Bronchial epithelial cell (primary cell): ENCODE measurements around the gene SYT15. TPM values are rescaled to one million over a fixed set of nuclear protein-coding genes. Genes with fewer than 3 reads are reported as not detected.

Source experiments
- DNase-seq: peaks from one replicate; pipeline ENCODE4 v3.0.0-alpha.2; 2010; ENCODE audit warnings: low read depth
- FAIRE-seq: peaks from 2 replicates; lab custom pipeline; 2011; peaks lifted over from hg19 to GRCh38; lab: Jason Lieb, UNC
- H3K27me3 ChIP-seq: 2 replicates; pipeline ENCODE4 v1.5.1; 2011; ENCODE audit warnings: low read length; ENCODE audit not compliant: control insufficient read depth, insufficient read depth
- H3K36me3 ChIP-seq: 2 replicates; pipeline ENCODE4 v1.5.1; 2011; ENCODE audit warnings: low read length; ENCODE audit not compliant: control insufficient read depth, insufficient read depth
- H3K4me3 ChIP-seq: 2 replicates; pipeline ENCODE4 v1.5.1; 2011; ENCODE audit warnings: mild to moderate bottlenecking, low read depth, low read length, control low read depth
- total RNA-seq: library from RNA; depleted of rRNA; stranded (reverse); fragments of >200 nt; gene quantifications from 2 replicates; pipeline ENCODE4 v1.2.1, GENCODE V29; 2014
- TF ChIP-seq, protein P1 (sequence below): IDR thresholded peaks from 2 replicates; pipeline ENCODE4 v1.5.1; 2011; ENCODE audit warnings: mild to moderate bottlenecking, moderate library complexity, low read length, control low read depth, inconsistent platforms; ENCODE audit not compliant: insufficient read depth, severe bottlenecking

Gene SYT15
- total RNA-seq, 1 donor from 2014 or later, result under 0.01 TPM

DNA sequence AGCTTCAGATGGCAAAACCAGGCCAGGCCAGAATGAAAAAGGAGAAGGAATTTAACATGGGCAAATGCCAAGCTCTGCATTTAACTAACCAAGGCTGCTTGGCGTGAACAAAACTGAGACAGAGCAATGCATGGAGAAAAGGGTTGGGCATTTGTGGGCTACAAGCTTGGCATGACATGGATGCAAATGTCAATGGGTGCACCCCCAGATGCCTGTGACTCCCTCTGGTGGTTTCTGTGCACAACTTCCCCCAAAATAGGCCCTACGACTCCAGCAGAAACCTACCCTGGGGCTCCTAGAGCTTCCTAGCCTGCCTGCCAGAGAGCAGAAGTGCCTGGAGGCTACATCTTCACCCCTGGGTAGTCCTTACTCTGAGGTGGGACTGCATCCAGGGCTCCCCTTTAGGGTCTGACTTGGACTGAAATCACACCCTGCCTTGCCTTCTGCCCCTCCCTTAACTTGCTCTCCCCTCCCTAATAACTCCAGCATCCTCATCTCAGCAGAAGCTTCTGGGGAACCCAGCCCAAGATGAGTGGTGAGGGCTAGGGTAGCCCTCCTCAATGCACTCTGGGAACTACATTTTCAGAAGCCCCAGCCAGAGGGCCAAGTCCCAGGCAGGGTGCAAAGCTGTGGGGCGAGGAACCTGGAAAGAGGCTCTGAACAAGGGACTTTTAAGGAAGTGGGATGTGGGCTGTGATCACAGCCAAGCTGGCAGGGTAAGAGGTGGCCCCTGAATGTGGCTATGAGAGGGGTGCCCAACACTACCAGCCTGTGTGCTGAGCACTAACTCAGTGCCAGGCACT, 33.7 kb upstream of the SYT15 start:
- DNase-seq (peak; percentile 46), FAIRE-seq (peak; percentile 52)
- Histone ChIP-seq H3K27me3 (peaks cover 28% of the 10 kb centered on the region), H3K4me3 (no peak overlapping the region), H3K36me3 (no peaks in the 10 kb centered on the region)
- TF ChIP-seq, protein P1, sequence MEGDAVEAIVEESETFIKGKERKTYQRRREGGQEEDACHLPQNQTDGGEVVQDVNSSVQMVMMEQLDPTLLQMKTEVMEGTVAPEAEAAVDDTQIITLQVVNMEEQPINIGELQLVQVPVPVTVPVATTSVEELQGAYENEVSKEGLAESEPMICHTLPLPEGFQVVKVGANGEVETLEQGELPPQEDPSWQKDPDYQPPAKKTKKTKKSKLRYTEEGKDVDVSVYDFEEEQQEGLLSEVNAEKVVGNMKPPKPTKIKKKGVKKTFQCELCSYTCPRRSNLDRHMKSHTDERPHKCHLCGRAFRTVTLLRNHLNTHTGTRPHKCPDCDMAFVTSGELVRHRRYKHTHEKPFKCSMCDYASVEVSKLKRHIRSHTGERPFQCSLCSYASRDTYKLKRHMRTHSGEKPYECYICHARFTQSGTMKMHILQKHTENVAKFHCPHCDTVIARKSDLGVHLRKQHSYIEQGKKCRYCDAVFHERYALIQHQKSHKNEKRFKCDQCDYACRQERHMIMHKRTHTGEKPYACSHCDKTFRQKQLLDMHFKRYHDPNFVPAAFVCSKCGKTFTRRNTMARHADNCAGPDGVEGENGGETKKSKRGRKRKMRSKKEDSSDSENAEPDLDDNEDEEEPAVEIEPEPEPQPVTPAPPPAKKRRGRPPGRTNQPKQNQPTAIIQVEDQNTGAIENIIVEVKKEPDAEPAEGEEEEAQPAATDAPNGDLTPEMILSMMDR, result peak; percentile 62

DNA sequence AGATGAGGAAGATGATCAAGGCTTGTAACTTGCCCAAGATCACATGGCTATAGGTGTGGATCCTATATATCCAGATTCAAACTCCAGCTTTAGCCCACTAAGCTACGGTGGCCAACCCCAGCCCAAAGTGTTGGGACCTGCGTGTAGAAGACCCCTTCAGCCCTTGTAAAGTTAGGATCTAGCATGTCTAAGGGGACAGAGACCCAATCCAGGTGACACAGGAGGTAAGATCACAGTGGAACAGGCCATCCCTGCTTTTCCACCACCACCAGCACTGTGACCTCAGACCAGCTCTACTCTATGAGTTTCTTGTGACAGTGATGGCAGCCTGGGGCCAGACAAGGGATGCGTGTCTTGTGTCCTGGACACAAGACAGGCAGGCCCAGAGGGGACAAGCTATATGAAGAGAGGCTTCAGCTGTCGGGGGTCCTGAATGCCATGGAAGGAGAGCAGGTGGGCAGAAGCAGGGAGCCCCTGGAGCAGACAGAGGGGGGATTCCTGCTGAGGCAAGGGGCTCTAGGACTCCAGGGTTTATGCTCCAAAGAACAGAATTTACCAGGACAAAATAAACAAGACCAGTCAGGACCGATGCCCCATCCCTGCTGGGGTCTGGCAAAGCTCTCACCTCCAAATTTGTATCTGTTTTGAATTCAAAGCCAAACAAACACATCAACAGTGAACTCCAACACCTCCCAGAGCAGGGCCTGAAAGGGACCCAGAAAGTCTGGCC, 32.9 kb upstream of the SYT15 start:
- DNase-seq, result no peak
- H3K27me3 ChIP-seq, result peaks cover 28% of the 10 kb centered on the region
- TF ChIP-seq, protein P1, result no peak
- H3K4me3 ChIP-seq, result no peak overlapping the region
- no peak for FAIRE-seq
- no peaks in the 10 kb centered on the region for H3K36me3 ChIP-seq

DNA sequence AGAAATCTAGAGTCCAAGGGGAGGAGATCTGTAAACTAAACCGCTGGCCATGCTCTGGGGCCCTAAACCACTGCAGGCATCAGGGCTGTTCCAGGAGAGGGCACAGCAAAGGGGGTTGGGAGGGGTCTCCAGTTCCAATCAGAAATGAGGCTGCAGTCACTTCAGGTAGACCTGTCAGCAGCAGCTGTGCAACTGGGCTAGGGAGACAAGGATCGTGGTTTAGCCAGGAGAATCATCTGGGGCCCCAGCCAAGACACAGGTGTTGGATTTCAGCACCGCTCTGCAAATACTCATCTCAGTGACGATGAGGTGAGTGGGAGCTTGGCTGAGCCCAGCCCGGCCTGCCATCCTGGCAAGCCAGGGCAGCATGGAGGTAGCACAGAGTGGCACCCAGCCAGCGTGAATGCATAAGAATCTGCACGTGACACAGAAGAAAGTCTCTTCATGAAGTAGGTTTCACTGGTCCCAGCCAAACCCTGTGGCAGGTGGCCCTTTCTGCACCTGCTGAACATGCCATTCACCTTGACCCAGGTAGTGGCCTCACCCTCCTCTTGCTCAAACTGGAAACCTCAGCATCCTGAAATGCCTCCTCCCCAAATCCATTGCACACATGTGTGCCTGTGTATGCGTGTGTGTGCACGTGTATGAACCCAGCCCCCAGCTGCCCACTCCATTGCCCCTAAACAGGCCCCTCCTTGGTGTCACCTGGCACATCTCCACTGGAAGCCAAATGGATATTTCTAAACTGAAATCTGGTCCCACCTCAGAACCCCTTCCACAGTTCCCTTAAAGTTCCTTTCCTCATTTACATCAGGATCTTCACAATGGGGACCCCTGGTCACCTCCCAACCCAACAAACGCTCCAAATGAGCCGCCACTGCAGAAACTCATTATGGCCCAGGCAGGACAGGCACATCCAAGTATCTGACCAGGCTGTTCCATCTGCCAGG, 32.1 kb upstream of the SYT15 start:
- Histone ChIP-seq H3K27me3 (peaks cover 28% of the 10 kb centered on the region), H3K4me3 (no peak overlapping the region), H3K36me3 (no peaks in the 10 kb centered on the region)
- peak; percentile 68 for DNase-seq
- TF ChIP-seq, protein P1, result no peak
- FAIRE-seq, result no peak

DNA sequence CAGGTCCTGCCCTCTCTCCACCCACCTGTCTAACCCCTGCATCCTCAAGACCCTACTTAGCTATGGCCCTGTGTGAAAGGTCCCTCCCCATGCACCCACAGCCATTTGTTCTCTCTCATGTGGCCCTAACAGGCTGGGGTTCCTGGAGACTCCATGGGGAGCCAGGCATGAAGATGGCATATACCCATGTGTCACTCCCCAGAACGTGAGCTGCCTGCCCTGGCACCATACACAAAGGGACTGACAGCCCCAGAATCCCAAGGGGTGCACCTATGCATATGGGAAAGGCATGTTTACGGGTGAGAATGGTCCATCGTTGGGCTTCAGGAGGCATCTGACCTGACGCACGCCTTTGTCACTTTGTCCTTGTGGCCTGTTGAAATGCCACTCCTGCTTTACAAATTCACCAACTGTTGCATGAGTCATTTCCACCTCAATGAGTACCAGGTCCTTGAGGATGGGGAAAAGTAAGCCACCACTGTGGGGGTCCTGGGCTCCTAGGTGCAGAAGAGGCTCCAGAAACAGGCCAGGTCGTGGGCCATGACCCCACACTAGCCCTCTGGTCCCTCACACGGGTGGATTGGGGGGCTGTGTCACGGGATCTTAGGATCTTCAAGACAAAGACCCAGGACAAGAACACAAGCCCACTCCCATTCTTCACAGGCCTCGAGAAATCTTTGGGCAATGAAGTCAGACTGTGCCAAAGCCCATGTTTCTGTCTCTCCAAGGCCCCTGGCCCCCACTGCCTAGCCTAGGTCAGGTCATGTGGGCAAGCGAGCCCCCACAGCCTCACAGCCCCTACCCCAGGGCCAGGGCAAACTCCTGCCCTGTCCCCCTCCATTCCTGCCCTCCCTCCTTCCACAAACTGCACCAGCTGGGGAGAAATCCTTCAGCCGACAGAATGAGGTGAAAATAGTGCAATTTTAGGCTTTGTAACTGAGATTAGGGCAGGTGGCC, 31.1 kb upstream of the SYT15 start:
- Histone ChIP-seq H3K36me3 (no peaks in the 10 kb centered on the region), H3K27me3 (peaks cover 28% of the 10 kb centered on the region), H3K4me3 (no peak overlapping the region)
- TF ChIP-seq, protein P1, result no peak
- DNase-seq (no peak), FAIRE-seq (no peak)

DNA sequence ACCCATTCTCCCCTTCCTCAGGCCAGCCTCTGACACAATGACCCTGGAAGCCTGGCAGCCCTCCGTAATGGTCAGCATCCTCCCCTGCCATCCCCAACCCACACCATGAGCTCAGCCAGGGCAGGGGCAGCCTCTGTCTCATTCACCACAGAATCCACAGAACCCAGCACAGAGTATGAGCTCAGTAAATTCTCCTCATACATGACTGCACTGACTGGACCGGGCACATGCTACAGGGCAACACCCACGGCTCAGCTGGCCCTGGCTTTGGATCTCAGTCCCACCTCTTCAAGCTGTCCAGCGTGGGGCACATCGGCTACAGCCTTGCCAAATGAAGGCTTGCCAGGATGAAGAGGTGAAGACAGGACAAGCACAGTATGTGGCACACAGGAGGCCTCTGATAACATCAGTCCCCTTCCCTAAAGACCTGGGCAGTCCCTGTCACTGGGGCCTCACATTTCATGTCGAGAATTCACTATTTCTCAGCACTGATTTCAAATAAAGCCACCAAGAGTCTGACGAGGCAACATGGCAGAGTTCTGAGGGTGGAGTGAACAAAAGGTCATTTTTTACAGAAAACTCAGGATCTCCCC, 30.3 kb upstream of the SYT15 start:
- Histone ChIP-seq H3K4me3 (no peak overlapping the region), H3K27me3 (peaks cover 29% of the 10 kb centered on the region), H3K36me3 (no peaks in the 10 kb centered on the region)
- TF ChIP-seq, protein P1, result no peak
- DNase-seq (no peak), FAIRE-seq (no peak)
